CD4-positive, alpha-beta T cell (primary cell): Measurements from ENCODE around the gene RNF212. TPM values are rescaled to one million over a fixed set of nuclear protein-coding genes. Genes with fewer than 3 reads are reported as not detected.

Source experiments
- ATAC-seq: fragments of 200-7000 bp; cut with Tn5 transposase; one replicate; pipeline ENCODE4 v1.10.0; 2022; ENCODE audit warnings: mild to moderate bottlenecking; ENCODE audit not compliant: poor library complexity
- CTCF ChIA-PET: fragments of 350-600 bp; sonication (Branson Sonifier 250); formaldehyde crosslinking; loops from one replicate; lab custom pipeline; 2021; ENCODE audit warnings: antibody characterized with exemption, inconsistent platforms; lab: Charles Lee
- POLR2A ChIA-PET: fragments of 350-600 bp; sonication (Branson Sonifier 250); formaldehyde crosslinking; loops from one replicate; lab custom pipeline; 2021; ENCODE audit warnings: antibody characterized with exemption, inconsistent platforms; lab: Charles Lee
- DNase-seq, 14 experiments: peaks; one replicate each; pipeline ENCODE4 v3.0.0-alpha.2; 2013 to 2020; ENCODE audit warnings: mixed read lengths in 2 of 14
- H3K27ac ChIP-seq, 2 donors: one replicate each; pipeline versions ENCODE4 v1.5.1 to v1.7.0; 2013; ENCODE audit warnings: low read length in 2 of 2, low read depth in 1 of 2, mild to moderate bottlenecking in 1 of 2
- H3K27me3 ChIP-seq, 2 experiments: 1 replicate in 1 of 2; 2 replicates in 1 of 2; pipeline versions ENCODE4 v1.6.1 to v1.7.0; 2013; ENCODE audit warnings: low read length in 2 of 2, control low read depth in 1 of 2, mild to moderate bottlenecking in 1 of 2, moderate library complexity in 1 of 2; ENCODE audit not compliant: insufficient read depth in 2 of 2, control insufficient read depth in 1 of 2
- H3K36me3 ChIP-seq: one replicate; pipeline ENCODE4 v1.6.1; 2013; ENCODE audit warnings: low read length, control low read depth; ENCODE audit not compliant: insufficient read depth
- H3K4me1 ChIP-seq: one replicate; pipeline ENCODE4 v1.6.1; 2013; ENCODE audit warnings: low read length, control low read depth; ENCODE audit not compliant: insufficient read depth
- H3K4me3 ChIP-seq: one replicate; pipeline ENCODE4 v1.5.1; 2013; ENCODE audit warnings: mild to moderate bottlenecking, low read length, moderate library complexity
- H3K9me3 ChIP-seq, 2 experiments: 1 replicate in 1 of 2; 2 replicates in 1 of 2; pipeline versions ENCODE4 v1.6.1 to v1.7.0; 2013; ENCODE audit warnings: low read length in 2 of 2, mild to moderate bottlenecking in 2 of 2, control low read depth in 1 of 2, moderate library complexity in 1 of 2; ENCODE audit not compliant: control insufficient read depth in 1 of 2, insufficient read depth in 1 of 2
- H3K27ac Mint-ChIP-seq: one replicate; pipeline ENCODE4 v1.8.0; 2020; ENCODE audit warnings: mixed read lengths
- H3K27me3 Mint-ChIP-seq: one replicate; pipeline ENCODE4 v1.8.0; 2021; ENCODE audit warnings: mixed read lengths
- H3K36me3 Mint-ChIP-seq: one replicate; pipeline ENCODE4 v1.8.0; 2021; ENCODE audit warnings: low read depth, mixed read lengths
- H3K4me1 Mint-ChIP-seq: one replicate; pipeline ENCODE4 v1.8.0; 2021; ENCODE audit warnings: low read depth, mixed read lengths
- H3K4me3 Mint-ChIP-seq: one replicate; pipeline ENCODE4 v1.8.0; 2020; ENCODE audit warnings: mild to moderate bottlenecking, mixed read lengths
- H3K9me3 Mint-ChIP-seq: one replicate; pipeline ENCODE4 v1.8.0; 2020; ENCODE audit warnings: mixed read lengths
- intact Hi-C, 2 experiments: fragments of 100-400 bp; cut with DNase I in 1 of 2; cut with micrococcal nuclease in 1 of 2; formaldehyde crosslinking; loops; one replicate each; pipeline versions ENCODE4 v1.15.1 to v1.9.0; 2023 to 2025; cut with DNase I, micrococcal nuclease
- total RNA-seq, 174 experiments: library from RNA in 2 of 174; stranded (reverse) in 2 of 174; gene quantifications; one replicate each; pipeline ENCODE4 v1.2.3 and lab custom pipeline; 2021 to 2026
- TF ChIP-seq, protein P1 (sequence below): fragments of 200-600 bp; IDR thresholded peaks from one replicate; pipeline ENCODE4 v1.8.0; 2022; ENCODE audit warnings: antibody characterized with exemption, mild to moderate bottlenecking

Gene RNF212
- total RNA-seq, 2 experiments from 2014 or later, result 5.6 to 8.3 TPM

DNA sequence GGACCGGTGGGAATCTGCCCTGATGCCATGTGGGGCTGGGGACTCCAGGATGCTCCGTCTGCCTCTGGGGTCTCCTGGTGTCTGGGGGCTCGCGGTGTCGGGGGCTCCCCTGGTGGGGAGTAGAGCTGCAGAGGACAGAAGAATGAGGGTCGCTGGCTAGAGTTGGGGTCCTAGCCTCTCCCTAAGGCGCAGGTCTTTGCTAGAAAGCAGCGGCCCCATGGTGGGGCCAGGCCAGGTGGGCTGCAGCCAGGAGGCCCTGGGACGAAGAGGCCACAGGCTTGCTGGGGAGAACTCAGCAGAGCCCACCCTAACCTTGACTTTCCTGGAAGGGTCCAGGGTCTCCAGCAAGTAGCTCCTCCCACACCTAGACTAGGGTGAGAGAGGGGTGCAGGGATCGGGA, 80.5 kb downstream of the RNF212 start:
- no peak overlapping the region for H3K27ac ChIP-seq
- DNase-seq (no peak), ATAC-seq (no peak)
- H3K27me3 ChIP-seq, result peaks cover 4 to 6% of the 10 kb centered on the region in 2 experiments
- no peaks in the 10 kb centered on the region for H3K4me1 Mint-ChIP-seq
- POLR2A ChIA-PET, result no interaction called here
- intact Hi-C loops, result no loop called here
- H3K27me3 Mint-ChIP-seq, result no peaks in the 10 kb centered on the region
- H3K9me3 ChIP-seq, result peaks cover 0 to 7% of the 10 kb centered on the region in 2 experiments
- H3K27ac Mint-ChIP-seq, result no peak overlapping the region
- no peaks in the 10 kb centered on the region for H3K9me3 Mint-ChIP-seq
- no peaks in the 10 kb centered on the region for H3K36me3 ChIP-seq
- CTCF ChIA-PET, result no interaction called here
- H3K36me3 Mint-ChIP-seq, result no peaks in the 10 kb centered on the region
- no peak overlapping the region for H3K4me3 ChIP-seq
- TF ChIP-seq, protein P1, sequence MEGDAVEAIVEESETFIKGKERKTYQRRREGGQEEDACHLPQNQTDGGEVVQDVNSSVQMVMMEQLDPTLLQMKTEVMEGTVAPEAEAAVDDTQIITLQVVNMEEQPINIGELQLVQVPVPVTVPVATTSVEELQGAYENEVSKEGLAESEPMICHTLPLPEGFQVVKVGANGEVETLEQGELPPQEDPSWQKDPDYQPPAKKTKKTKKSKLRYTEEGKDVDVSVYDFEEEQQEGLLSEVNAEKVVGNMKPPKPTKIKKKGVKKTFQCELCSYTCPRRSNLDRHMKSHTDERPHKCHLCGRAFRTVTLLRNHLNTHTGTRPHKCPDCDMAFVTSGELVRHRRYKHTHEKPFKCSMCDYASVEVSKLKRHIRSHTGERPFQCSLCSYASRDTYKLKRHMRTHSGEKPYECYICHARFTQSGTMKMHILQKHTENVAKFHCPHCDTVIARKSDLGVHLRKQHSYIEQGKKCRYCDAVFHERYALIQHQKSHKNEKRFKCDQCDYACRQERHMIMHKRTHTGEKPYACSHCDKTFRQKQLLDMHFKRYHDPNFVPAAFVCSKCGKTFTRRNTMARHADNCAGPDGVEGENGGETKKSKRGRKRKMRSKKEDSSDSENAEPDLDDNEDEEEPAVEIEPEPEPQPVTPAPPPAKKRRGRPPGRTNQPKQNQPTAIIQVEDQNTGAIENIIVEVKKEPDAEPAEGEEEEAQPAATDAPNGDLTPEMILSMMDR, result no peak
- H3K4me1 ChIP-seq, result no peaks in the 10 kb centered on the region
- no peak overlapping the region for H3K4me3 Mint-ChIP-seq

DNA sequence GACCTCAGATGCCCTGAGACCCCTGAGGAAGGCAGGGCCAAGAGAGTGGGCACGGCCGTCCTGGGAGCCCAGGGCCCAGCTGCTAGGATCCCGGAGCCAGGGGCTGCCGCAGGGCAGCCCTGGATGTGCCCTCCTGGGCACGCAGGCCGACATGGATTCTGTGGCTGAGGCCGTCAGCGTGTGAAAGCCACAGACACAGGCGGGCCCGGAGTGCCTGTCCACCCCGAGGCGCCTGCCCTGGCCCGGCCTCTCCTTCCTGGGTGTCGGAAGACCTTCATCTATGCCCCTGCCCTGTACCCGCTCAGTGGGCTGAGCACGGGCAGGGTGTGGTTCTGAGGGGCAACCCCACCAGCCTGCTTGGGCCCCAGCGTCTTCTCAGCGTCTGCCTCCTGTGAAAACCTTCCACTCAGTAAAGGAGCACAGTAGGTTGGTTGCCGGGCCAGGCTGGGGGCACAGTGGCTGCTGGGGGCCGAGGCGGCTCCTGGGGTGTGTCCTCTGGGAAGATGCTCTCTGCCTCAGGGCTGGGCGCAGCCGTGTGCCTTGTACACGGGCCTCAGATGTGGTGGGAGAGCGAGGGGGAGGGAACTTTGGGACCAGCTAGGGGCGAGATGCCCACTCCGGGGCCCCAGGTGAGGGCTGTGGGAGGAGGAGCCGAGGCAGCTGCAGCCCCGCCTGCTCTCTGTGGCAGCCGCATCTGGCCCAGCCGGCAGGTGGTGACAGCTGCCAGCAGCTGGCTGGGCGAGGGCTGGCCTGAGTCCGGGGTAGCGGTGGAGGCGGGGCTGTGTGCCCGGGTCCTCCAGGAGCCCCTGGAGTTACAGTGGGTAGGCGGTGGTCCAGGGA, 81.2 kb downstream of the RNF212 start:
- DNase-seq (peak in 1 of 14 experiments; percentile 21), ATAC-seq (peak; percentile 30)
- H3K9me3 ChIP-seq, result peaks cover 0 to 7% of the 10 kb centered on the region in 2 experiments
- TF ChIP-seq, protein P1, result no peak
- Mint-ChIP-seq H3K27ac (no peak overlapping the region), H3K4me3 (no peak overlapping the region), H3K36me3 (no peaks in the 10 kb centered on the region), H3K9me3 (no peaks in the 10 kb centered on the region), H3K4me1 (no peaks in the 10 kb centered on the region), H3K27me3 (no peaks in the 10 kb centered on the region)
- CTCF ChIA-PET, result no interaction called here
- peaks cover 4 to 6% of the 10 kb centered on the region in 2 experiments for H3K27me3 ChIP-seq
- POLR2A ChIA-PET, result no interaction called here
- H3K27ac ChIP-seq, result no peak overlapping the region
- H3K4me3 ChIP-seq, result no peak overlapping the region
- no peaks in the 10 kb centered on the region for H3K36me3 ChIP-seq
- intact Hi-C loops, result no loop called here
- no peaks in the 10 kb centered on the region for H3K4me1 ChIP-seq

DNA sequence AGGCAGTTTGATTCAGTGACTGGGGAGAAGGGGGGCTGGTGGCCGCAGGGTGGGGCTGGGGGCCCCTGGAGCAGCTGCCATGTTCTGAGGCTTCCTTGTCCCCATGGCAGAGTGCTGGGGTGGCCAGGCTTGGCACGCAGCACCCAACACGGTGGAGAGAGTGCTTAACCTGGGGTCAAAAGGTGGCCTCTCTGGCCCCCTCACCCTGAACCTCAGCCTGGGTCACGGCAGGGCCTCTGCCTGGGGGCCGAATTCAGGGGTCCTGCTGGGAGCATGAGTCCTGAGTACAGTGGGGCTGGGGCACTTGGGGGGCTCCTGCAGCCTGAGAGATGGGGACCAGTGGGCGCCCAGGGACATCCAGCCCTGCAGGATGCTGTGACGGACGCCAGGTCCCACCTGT, 82.0 kb downstream of the RNF212 start:
- H3K36me3 ChIP-seq, result no peaks in the 10 kb centered on the region
- H3K27ac ChIP-seq, result no peak overlapping the region
- DNase-seq (no peak), ATAC-seq (no peak)
- Mint-ChIP-seq H3K27me3 (no peaks in the 10 kb centered on the region), H3K27ac (no peak overlapping the region), H3K4me3 (no peak overlapping the region), H3K36me3 (no peaks in the 10 kb centered on the region), H3K9me3 (no peaks in the 10 kb centered on the region), H3K4me1 (no peaks in the 10 kb centered on the region)
- ChIA-PET CTCF (no interaction called here), POLR2A (no interaction called here)
- no peak overlapping the region for H3K4me3 ChIP-seq
- TF ChIP-seq, protein P1, result no peak
- H3K4me1 ChIP-seq, result peaks cover 1% of the 10 kb centered on the region
- peaks cover 4 to 6% of the 10 kb centered on the region in 2 experiments for H3K27me3 ChIP-seq
- intact Hi-C loops, result no loop called here
- peaks cover 0 to 7% of the 10 kb centered on the region in 2 experiments for H3K9me3 ChIP-seq
